Activated T-cell treated with anti-CD3 and anti-CD28 coated beads, Interleukin-2, amount 50 U/mL, for 4 hours (primary cell): ENCODE data around the gene WNK1. TPM values are rescaled to one million over a fixed set of nuclear protein-coding genes. Genes with fewer than 3 reads are reported as not detected.
"Not testable (repeated sequence)": the region's sequence is repeated elsewhere in the genome, so short reads cannot be mapped to it uniquely, and the experiment has no call there.

Experiments
- ATAC-seq, 2 donors: fragments of 200-7000 bp; cut with Tn5 transposase; one replicate each; pipeline ENCODE4 v1.10.0; 2021
- DNase-seq: peaks from one replicate; pipeline ENCODE4 v3.0.0-alpha.2; 2020
- H3K27me3 Mint-ChIP-seq: one replicate; pipeline ENCODE4 v1.8.0; 2021; ENCODE audit warnings: low read depth, mixed read lengths
- H3K36me3 Mint-ChIP-seq: one replicate; pipeline ENCODE4 v1.8.0; 2022; ENCODE audit warnings: mixed read lengths; ENCODE audit not compliant: insufficient read depth
- H3K4me1 Mint-ChIP-seq: one replicate; pipeline ENCODE4 v1.8.0; 2021; ENCODE audit warnings: low read depth, mixed read lengths
- H3K4me3 Mint-ChIP-seq: one replicate; pipeline ENCODE4 v1.8.0; 2021; ENCODE audit warnings: mild to moderate bottlenecking, moderate library complexity, mixed read lengths
- H3K9me3 Mint-ChIP-seq: one replicate; pipeline ENCODE4 v1.8.0; 2021; ENCODE audit warnings: mixed read lengths
- total RNA-seq, 3 donors: library from RNA; stranded (reverse); gene quantifications; one replicate each; pipeline ENCODE4 v1.2.1, GENCODE V29; 2021

The WNK1 gene
- total RNA-seq, 3 donors from 2014 or later: 183 to 213 (median 185) TPM

DNA sequence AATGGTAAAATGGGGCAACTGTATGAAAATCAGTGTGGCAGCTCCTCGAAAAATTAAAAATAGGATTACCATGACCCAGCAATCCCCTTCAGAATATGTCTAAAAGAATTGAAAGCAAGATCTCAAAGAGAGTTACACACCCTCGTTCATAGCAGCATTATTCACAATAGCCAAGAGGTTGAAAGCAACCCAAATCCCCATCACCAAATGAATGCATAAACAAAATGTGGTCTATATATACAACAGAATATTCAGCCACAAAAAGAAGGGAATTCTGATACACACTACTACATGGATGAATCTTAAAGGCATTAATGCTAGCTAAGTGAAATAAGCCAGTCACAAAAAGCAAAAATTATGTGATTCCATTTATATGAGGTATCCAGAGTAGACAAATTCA lies 169.9 kb downstream of the WNK1 start:
- ATAC-seq (no peak), DNase-seq (no peak)
- H3K9me3 Mint-ChIP-seq: no peaks in the 10 kb centered on the region
- H3K36me3 Mint-ChIP-seq: peaks cover 30% of the 10 kb centered on the region
- no peak overlapping the region for H3K4me3 Mint-ChIP-seq
- H3K4me1 Mint-ChIP-seq: no peaks in the 10 kb centered on the region
- no peaks in the 10 kb centered on the region for H3K27me3 Mint-ChIP-seq

DNA sequence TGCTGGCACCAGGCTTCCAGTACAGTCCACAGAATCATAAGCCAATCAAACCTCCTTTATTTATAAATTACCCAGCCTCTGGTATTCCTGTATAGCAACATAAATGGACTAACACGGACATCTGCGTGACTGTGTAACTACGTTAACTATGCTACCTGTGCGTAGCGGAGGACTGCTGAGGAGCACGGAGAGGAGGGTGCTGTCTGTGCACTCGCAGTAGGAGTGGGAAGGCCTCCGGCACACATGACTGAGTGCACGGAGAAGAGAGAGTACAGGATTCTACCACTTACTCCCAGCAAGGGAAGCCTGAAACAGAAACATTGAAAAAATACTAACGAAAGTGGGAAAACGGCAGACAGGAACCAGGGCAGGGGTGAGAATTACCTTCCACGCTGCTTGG lies 174.3 kb downstream of the WNK1 start:
- no peaks in the 10 kb centered on the region for H3K9me3 Mint-ChIP-seq
- H3K4me3 Mint-ChIP-seq: no peak overlapping the region
- no peaks in the 10 kb centered on the region for H3K4me1 Mint-ChIP-seq
- no peak for ATAC-seq
- no peaks in the 10 kb centered on the region for H3K27me3 Mint-ChIP-seq
- no peak for DNase-seq
- peaks cover 35% of the 10 kb centered on the region for H3K36me3 Mint-ChIP-seq

DNA sequence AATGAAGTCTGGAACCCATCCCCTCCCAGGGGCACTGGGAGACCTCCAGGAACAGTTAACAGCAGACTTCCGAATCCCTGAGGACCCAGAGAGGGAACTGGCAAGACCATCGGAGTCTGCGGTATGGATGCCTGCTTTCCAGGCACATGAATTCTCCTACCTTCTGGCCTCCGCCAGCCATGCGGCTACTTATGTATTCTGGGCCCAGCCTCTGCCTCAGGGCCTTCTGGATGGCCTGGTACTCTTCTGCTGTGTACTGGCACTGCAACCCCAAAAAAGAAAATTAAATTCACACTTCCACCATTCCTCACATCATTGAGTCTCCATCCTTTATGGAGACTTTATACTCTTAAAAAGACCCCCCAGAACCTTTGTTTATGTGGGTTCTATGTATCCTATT lies 178.7 kb downstream of the WNK1 start:
- H3K27me3 Mint-ChIP-seq: no peaks in the 10 kb centered on the region
- peaks cover 30% of the 10 kb centered on the region for H3K36me3 Mint-ChIP-seq
- no peaks in the 10 kb centered on the region for H3K9me3 Mint-ChIP-seq
- H3K4me3 Mint-ChIP-seq: no peak overlapping the region
- no peaks in the 10 kb centered on the region for H3K4me1 Mint-ChIP-seq
- ATAC-seq (no peak), DNase-seq (no peak)

DNA sequence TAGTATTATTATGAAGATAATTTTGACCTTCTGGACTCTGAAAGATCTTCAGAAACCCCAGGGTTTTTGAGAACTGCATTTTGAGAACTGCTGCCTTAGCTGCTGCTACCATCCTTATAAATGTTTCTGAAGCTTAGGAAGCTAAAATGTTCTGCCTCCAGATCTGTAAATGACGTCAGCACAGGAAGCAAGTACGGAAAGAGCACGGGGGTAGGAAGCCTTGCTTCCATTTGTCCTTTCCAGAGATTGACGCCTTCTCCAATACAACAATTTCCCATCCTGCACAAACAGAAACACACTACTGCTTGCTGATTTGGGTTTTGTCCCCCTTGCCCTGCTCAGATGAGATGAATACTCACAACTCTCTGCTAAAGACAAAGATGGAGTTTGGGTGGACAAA lies 179.2 kb downstream of the WNK1 start:
- Mint-ChIP-seq H3K4me3 (no peak overlapping the region), H3K9me3 (no peaks in the 10 kb centered on the region), H3K27me3 (no peaks in the 10 kb centered on the region), H3K4me1 (no peaks in the 10 kb centered on the region), H3K36me3 (peaks cover 28% of the 10 kb centered on the region)
- ATAC-seq: no peak
- DNase-seq: no peak

DNA sequence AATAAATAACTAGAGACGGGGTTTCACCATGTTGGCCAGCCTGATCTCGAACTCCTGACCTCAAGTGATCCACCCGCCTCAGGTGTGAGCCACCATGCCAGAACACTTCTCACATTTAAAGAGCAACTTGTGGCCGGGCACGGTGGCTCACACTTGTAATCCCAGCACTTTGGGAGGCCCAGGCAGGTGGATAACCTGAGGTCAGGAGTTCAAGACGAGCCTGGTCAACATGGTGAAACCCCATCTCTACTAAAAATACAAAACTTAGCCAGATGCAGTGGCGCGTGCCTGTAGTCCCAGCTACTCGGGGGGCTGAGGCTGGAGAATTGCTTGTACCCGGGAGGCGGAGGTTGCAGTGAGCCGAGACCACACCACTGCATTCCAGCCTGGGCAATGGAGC lies 183.5 kb downstream of the WNK1 start:
- peaks cover 21% of the 10 kb centered on the region for H3K36me3 Mint-ChIP-seq
- not testable (repeated sequence) for H3K4me3 Mint-ChIP-seq, H3K9me3 Mint-ChIP-seq, ATAC-seq, DNase-seq, H3K4me1 Mint-ChIP-seq, H3K27me3 Mint-ChIP-seq

DNA sequence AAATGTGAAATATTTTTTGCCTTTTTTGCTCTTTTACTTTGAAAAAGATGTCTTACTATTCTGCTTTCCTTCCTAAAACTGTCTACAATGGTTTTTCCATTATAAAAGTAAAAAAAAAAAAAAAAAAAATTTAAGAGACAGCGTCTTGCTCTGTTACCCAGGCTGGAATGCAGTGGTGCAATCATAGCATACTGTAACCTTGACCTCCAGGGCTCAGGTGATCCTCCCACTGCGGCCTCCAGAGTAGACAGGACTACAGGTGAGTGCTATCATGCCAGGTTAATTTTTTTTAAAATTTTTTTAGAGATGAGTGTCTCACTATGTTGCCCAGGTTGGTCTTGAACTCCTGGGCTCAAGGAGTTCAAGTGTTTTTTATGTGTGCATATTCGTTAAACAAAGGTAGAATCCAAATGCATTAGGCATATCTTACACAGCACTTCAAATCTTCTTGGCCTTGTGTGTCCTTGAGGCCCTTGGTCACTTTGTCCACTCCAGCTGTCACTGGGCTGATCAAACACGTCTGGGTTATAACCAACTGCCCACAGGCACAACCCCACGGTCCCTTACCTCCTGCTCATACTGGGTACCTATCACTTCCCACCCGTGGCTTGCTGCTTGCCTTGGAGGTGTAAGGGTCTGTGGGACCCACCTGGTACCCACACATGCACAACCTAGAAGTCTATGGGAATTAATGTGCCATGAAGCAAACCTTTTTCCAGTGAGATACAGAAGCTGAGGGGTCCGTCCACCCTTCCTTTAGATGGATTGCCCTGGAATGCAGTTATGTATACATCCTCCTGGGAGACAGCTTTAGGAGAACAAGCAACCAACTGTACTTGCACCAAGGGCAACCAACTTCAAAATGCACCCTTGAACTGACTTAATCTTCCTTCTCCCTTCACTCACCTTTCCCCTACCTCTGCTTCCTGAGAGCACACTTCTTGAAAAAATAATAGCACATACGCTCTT lies 184.3 kb downstream of the WNK1 start:
- ATAC-seq (no peak), DNase-seq (no peak)
- Mint-ChIP-seq H3K9me3 (no peaks in the 10 kb centered on the region), H3K4me3 (no peak overlapping the region), H3K4me1 (no peaks in the 10 kb centered on the region), H3K27me3 (no peaks in the 10 kb centered on the region), H3K36me3 (peaks cover 16% of the 10 kb centered on the region)

DNA sequence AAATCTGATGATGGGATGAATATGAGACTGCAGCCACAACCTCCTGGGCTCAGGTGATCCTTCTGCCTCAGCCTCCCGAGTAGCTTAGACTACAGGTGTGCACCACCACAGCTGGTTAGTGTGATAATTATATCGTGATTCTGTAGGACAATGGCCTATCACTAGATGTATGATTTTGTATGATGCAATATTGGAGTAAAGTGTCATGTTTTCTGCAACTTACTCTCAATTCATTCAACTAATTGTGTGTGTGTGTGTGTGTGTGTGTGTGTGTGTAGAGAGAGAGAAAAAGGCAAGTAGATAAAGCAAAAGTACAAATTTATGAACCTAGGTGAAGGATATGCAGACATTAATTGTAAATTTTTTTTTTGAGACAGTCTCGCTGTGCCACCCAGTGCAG lies 186.4 kb downstream of the WNK1 start:
- DNase-seq (no peak), ATAC-seq (no peak)
- Mint-ChIP-seq H3K27me3 (no peaks in the 10 kb centered on the region), H3K9me3 (no peaks in the 10 kb centered on the region), H3K4me3 (no peak overlapping the region), H3K4me1 (peaks cover under 1% of the 10 kb centered on the region), H3K36me3 (peaks cover 11% of the 10 kb centered on the region)

DNA sequence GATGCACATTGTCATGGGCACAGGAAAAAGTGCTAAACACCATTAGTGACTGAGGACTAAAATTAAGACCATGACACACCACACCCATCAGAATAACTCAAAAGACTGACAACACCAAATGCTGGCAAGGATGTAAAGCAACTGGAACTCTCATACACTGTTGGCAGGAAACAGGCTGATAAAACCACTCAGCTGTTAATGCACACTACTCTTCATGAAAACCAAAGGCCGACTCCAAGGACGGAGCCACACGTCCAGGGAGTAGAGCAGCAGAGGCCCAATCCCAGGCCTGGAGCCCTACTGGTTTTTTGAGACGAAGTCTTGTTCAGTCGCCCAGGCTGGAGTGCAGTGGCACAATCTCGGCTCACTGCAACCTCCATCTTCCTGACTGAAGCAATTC lies 190.7 kb downstream of the WNK1 start:
- no peak overlapping the region for H3K4me3 Mint-ChIP-seq
- no peaks in the 10 kb centered on the region for H3K27me3 Mint-ChIP-seq
- H3K4me1 Mint-ChIP-seq: peaks cover 26% of the 10 kb centered on the region
- DNase-seq (no peak), ATAC-seq (no peak)
- no peaks in the 10 kb centered on the region for H3K9me3 Mint-ChIP-seq
- peaks cover 22% of the 10 kb centered on the region for H3K36me3 Mint-ChIP-seq

DNA sequence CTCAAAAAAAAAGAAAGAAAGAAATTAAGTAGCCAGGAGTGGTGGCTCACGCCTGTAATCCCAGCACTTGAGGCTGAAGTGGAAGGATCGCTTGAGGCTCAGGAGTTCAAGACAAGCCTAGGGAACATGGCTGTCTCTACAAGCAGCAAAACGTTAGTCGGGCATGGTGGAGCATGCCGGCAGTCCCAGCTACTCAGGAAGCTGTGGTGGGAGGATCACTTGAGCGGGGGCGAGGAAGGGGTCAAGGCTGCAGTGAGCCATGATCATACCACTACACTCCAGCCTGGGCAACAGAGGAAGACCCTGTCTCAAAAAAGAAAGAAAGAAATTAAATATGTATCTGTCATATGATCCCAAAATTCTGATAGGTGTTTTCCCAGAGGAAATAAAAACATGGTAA lies 191.8 kb downstream of the WNK1 start:
- no peak for ATAC-seq
- H3K9me3 Mint-ChIP-seq: no peaks in the 10 kb centered on the region
- DNase-seq: no peak
- peaks cover 36% of the 10 kb centered on the region for H3K4me1 Mint-ChIP-seq
- H3K27me3 Mint-ChIP-seq: no peaks in the 10 kb centered on the region
- H3K4me3 Mint-ChIP-seq: no peak overlapping the region
- H3K36me3 Mint-ChIP-seq: peaks cover 20% of the 10 kb centered on the region

DNA sequence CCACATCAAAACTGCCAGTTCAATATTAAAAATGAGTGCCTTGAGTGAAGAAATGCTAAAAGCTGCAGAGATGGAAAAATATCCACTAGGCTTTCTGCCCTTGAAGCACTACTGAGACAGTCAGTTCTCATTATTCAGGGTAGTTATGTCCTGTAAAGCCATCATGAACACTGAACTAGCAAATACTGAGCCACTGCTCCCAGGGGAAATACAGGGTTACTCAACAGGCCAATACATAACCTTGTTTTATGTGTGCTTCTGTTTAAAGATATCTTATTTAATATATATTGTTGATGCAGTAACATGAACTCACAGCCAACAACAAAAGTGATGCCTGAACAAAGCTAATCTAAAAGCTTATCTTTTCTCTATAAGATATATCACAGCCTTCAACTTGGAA lies 193.8 kb downstream of the WNK1 start:
- DNase-seq (no peak), ATAC-seq (no peak)
- H3K36me3 Mint-ChIP-seq: peaks cover 11% of the 10 kb centered on the region
- no peaks in the 10 kb centered on the region for H3K9me3 Mint-ChIP-seq
- H3K27me3 Mint-ChIP-seq: no peaks in the 10 kb centered on the region
- no peak overlapping the region for H3K4me3 Mint-ChIP-seq
- H3K4me1 Mint-ChIP-seq: peaks cover 39% of the 10 kb centered on the region

DNA sequence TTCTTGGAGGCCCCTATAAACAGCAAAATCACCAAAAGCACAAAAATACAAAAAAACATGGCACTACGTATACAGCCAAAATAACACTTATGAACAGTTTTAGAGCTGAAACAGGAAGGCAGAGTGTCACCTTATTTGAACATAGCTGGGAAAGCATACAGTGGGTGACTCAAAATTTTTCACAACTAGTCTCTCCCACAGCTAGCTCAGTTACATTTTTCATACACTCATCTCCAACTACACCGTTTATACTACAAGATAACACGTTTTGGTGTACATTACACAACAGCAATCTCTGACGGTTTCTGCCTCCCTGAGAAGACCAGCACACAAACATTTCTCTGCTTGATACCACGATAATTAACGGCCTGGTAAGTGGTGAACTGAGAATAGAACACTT lies 194.3 kb downstream of the WNK1 start:
- ATAC-seq: peak in 1 of 2 donors; percentile 16
- peaks cover 41% of the 10 kb centered on the region for H3K4me1 Mint-ChIP-seq
- no peaks in the 10 kb centered on the region for H3K27me3 Mint-ChIP-seq
- no peaks in the 10 kb centered on the region for H3K9me3 Mint-ChIP-seq
- peaks cover 11% of the 10 kb centered on the region for H3K36me3 Mint-ChIP-seq
- no peak for DNase-seq
- peak overlapping the region; percentile 51 for H3K4me3 Mint-ChIP-seq

DNA sequence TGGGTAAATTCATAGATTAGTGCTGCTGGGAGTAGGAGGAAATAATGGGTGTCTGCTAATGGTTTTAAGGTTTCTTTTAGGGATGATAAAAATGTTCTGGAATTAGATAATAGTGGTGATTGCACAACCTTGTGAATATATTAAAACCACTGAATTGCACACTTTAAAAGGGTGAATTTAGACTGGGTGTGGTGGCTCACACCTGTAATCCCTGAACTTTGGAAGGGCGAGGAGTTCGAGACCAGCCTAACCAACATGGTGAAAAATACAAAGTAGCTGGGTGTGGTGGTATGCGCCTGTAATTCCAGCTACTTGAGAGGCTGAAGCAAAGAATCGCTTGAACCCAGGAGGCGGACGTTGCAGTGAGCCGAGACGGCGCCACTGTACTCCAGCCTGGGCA lies 195.9 kb downstream of the WNK1 start:
- Mint-ChIP-seq H3K27me3 (no peaks in the 10 kb centered on the region), H3K9me3 (no peaks in the 10 kb centered on the region), H3K36me3 (peaks cover 11% of the 10 kb centered on the region), H3K4me3 (peak overlapping the region; percentile 95), H3K4me1 (peaks cover 41% of the 10 kb centered on the region)
- no peak for ATAC-seq
- no peak for DNase-seq

DNA sequence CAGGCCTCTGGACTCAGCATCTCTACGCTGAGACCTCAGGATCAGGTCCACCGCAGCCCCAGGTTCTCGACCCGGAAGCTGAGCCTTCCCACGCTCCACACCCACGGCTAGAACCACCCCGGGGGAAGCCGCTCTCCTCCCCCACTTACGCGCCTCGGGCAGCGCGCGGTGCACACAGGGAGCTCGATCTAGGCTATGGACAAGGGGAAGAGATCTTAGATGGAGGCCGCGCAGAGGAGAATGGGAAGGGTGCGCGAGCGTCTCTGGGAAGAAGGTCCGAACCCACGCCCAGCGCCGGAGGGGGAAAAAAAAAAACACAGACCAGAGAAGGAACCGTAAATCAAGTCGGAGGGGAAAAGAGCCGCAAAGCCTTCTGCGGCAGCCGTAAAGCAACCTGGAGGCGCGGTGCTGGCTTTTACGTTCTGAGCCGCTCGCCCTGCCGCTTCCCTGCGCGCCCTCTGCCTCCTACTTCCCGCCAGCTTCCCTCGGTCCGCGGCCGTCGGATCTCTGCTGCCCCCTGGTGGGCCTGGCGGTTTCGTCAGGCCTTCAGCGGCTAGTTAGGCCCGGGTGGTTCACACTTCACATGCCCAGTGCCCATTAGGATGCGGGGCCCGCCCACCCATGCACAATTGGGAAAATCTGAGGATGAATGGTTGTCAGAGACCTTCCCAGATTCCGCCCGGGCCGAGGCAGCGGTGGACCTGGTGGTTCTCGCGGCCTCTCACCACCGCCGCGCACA lies 197.2 kb downstream of the WNK1 start, which contains the start of gene RAD52:
Gene RAD52, minus strand, starts transcription at position 242 of the 739 bp plus-strand sequence. CDS start 16,636 bp downstream, outside the sequence.
- Mint-ChIP-seq H3K36me3 (peaks cover 8% of the 10 kb centered on the region), H3K27me3 (no peaks in the 10 kb centered on the region), H3K4me3 (peak within 1 kb of the TSS; percentile 95), H3K4me1 (peaks cover 34% of the 10 kb centered on the region), H3K9me3 (no peaks in the 10 kb centered on the region)
- ATAC-seq: peak; percentile 86 to 90
- peak; percentile 98 for DNase-seq

DNA sequence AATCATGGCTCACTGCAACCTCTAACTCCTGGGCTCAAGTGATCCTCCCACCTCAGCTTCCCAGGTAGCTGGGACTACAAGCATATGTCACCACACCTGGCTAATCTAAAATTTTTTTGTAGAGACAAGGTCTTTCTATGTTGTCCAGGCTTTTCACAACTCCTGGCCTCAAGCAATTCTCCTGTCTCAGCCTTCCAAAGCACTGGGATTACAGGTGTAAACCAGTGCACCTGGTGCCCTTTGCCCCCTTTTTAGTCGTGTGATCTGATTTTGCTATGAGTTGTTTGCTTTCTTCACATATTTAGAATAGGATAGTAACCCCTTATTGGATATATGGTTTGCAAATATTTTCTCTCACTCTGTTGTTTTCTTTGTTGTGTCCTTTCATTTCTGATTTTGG lies 198.8 kb downstream of the WNK1 start:
- DNase-seq (no peak), ATAC-seq (no peak)
- Mint-ChIP-seq H3K4me1 (peaks cover 27% of the 10 kb centered on the region), H3K4me3 (peak overlapping the region; percentile 47), H3K9me3 (no peaks in the 10 kb centered on the region), H3K27me3 (no peaks in the 10 kb centered on the region), H3K36me3 (peaks cover 3% of the 10 kb centered on the region)

DNA sequence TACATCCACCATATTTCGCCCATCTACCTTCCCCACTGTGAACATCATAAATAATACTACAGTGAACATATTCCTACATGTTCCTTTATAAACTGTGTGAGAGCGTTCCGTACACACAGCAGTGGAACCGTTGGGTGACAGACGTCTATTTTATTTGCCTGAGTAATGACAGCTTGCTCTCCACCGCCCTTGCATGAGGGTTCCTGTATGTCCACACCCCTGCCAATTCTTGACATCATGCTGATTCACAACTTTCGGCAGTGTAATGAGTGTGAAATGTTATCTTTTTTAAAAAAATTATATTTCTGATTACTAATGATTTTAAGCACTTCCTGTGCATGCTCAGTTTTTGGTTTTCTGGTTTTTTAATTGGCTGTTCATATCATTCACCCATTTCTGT lies 201.4 kb downstream of the WNK1 start:
- Mint-ChIP-seq H3K36me3 (no peaks in the 10 kb centered on the region), H3K4me1 (peaks cover 11% of the 10 kb centered on the region), H3K27me3 (no peaks in the 10 kb centered on the region), H3K4me3 (no peak overlapping the region), H3K9me3 (no peaks in the 10 kb centered on the region)
- no peak for ATAC-seq
- no peak for DNase-seq
